GM12891 (cell line): ENCODE results near the gene RNF150.

ENCODE experiments used
- POLR2A ChIP-seq: IDR thresholded peaks from 2 replicates; pipeline ENCODE4 v1.6.1; 2011; ENCODE audit warnings: low read depth, low read length, control low read depth
- POLR2AphosphoS5 ChIP-seq: IDR thresholded peaks from 2 replicates; pipeline ENCODE4 v1.6.1; 2011; ENCODE audit warnings: low read depth, low read length, control low read depth
- TAF1 ChIP-seq: IDR thresholded peaks from 2 replicates; pipeline ENCODE4 v1.6.1; 2011; ENCODE audit warnings: low read depth, low read length, control low read depth

DNA sequence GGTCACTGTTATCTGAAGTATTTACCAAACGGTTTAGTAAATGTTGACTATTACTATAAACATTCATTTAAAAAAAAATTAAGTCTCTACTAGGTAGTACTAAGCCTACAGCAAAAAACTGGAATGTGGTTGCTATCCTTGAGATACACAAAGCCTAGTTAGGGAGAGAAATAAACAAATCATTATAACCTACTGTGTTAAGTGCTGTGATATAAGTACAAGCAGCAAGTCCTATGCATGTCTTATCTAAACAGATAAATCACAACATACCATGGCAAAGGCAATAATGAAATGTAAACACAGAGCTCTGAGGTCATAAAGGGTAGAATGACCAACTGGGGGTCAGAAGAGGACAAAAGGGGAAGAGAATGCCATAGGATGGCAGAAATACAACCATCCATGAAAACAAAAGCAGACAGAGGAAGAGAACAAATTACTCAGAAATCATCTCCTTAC lies 92.2 kb downstream of the RNF150 start:
- TF ChIP-seq POLR2AphosphoS5: no peak
- TF ChIP-seq TAF1: no peak
- TF ChIP-seq POLR2A: no peak
